WI38 (cell line): ENCODE data around the gene LRRC40.

Experiments
- H3K4me3 ChIP-seq: 2 replicates; pipeline ENCODE4 v1.5.1; 2011; ENCODE audit warnings: low read depth, mild to moderate bottlenecking, control low read depth, low read length
- CTCF ChIP-seq: IDR thresholded peaks from 2 replicates; pipeline ENCODE4 v1.5.1; 2012; ENCODE audit warnings: low read depth, mild to moderate bottlenecking, control low read depth, low read length

Gene LRRC40

GRCh38 chr1:70150444-70150843, 54.9 kb downstream of the LRRC40 start:
- no peak for TF ChIP-seq CTCF
- H3K4me3 ChIP-seq = no peak overlapping the region

DNA sequence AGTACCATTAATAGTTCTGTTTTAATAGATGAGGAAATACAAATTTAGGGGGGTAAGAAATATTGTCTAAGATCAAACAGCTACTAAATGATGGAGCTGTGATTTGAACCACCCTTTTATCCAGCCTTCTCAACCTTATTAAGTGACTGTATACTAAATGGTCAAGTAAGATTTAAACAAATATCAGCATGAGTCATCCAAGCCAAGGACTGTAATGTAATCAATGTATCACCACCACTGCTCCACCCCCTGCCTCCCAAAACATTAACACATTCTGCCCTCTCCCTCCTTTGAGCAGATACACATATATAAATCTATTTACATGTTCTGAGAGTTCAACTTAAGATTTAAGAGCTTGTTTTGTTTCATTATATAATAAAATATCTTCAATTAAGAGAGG, 58.9 kb downstream of the LRRC40 start:
- no peak overlapping the region for H3K4me3 ChIP-seq

GRCh38 chr1:70143048-70143659, 62.2 kb downstream of the LRRC40 start:
- H3K4me3 ChIP-seq = no peak overlapping the region

More for the DNA sequence above, 58.9 kb downstream of the LRRC40 start:
- no peak for TF ChIP-seq CTCF

DNA sequence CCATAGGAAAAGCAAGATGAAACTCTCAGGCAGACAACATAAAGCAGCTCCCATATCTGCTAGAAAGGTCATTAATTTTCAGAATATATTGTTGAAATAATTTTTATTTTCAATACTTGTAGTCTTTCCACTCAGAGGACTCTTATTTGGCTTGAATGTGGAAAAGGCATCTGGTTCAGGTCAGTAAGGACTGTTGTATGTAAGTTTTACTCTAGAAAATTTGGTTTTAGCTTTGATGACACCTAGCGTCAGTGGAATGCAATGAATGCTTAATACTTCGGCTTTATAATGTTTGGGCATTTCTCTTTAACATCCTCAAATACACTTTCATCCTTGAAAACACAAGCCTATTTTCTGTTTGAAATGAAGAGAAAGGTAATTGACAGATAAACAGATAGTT, 63.3 kb downstream of the LRRC40 start:
- TF ChIP-seq CTCF = peak; percentile 26; the same call in 1 of the 2 replicates
- H3K4me3 ChIP-seq = no peak overlapping the region

More at GRCh38 chr1:70143048-70143659, 62.2 kb downstream of the LRRC40 start:
- TF ChIP-seq CTCF = peak; percentile 17; the same call in 1 of the 2 replicates

GRCh38 chr1:70140894-70141293, 64.5 kb downstream of the LRRC40 start:
- no peak overlapping the region for H3K4me3 ChIP-seq
- TF ChIP-seq CTCF = no peak

DNA sequence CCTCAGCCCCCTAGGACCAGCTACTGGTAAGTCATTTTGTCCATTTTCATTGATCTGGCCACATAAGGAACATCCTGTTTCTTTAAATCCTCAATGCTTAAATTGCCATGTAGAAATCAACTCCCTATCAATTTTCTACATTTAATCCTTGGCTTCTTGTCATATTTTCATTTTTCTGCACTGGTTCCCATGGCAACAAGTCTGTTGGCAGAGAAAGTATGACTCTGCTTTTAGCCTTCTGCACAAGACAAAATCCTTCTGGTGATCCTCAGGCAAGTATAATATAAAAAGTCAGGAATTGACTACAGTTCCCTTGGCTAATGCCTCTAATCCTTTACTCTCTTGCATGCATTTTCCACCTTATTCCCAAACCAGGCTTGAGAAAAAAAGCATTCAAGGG, 65.0 kb downstream of the LRRC40 start:
- no peak overlapping the region for H3K4me3 ChIP-seq
- no peak for TF ChIP-seq CTCF

DNA sequence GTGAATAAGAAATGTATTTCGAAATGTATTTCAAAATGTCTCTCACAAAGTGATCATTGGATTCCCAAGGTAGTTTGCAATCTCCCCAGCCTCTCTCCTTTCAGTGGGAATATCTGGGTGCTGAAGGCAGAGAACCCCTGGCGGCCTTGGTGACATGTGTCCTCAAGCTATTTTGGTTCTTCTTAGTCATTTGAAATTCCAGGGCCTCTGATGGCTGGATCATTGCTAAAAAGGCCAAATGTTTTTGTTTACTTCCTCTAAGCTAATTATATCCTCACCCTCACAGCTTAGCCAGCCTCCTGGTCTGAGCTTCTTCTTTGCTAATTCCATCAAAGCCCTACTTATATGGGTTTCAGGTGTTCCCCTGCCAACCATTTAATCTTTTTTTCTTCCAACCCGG, 71.2 kb downstream of the LRRC40 start:
- no peak for TF ChIP-seq CTCF
- no peak overlapping the region for H3K4me3 ChIP-seq
